Testis (tissue), 3 donors: ENCODE data around the gene STIM1. TPM values are rescaled to one million over a fixed set of nuclear protein-coding genes. Genes with fewer than 3 reads are reported as not detected.

ENCODE experiments used
- DNase-seq: peaks from one replicate; pipeline ENCODE4 v3.0.0-alpha.2; 2019
- H3K27ac ChIP-seq, 2 donors: fragments of 200-600 bp; sonication (generic); one replicate each; pipeline ENCODE4 v1.5.1; 2019
- H3K27me3 ChIP-seq: fragments of 200-600 bp; sonication (generic); one replicate; pipeline ENCODE4 v1.5.1; 2019
- H3K36me3 ChIP-seq: fragments of 200-600 bp; sonication (generic); one replicate; pipeline ENCODE4 v1.5.1; 2017; ENCODE audit warnings: low read depth; ENCODE audit errors: missing control alignments
- H3K4me1 ChIP-seq: fragments of 200-600 bp; sonication (generic); one replicate; pipeline ENCODE4 v1.5.1; 2019
- H3K4me3 ChIP-seq, 2 donors: fragments of 200-600 bp; sonication (generic); one replicate each; pipeline ENCODE4 v1.5.1; 2017 to 2019
- H3K9me3 ChIP-seq: fragments of 200-600 bp; sonication (generic); one replicate; pipeline ENCODE4 v1.5.1; 2017
- POLR2A ChIP-seq: fragments of 450-650 bp; IDR thresholded peaks from one replicate; pipeline ENCODE4 v1.6.1; 2017; ENCODE audit warnings: antibody characterized with exemption, mild to moderate bottlenecking, moderate library complexity
- WGBS, 2 donors: methylation state at CpG; one replicate each; pipeline ENCODE4 v1.1.5; 2018; 5-methylcytosine and 5-hydroxymethylcytosine counted together
- intact Hi-C: fragments of 100-400 bp; cut with DNase I; formaldehyde crosslinking; loops from one replicate; pipeline ENCODE4 v1.15.1; 2023; ENCODE audit warnings: low total_unique reads
- polyA plus RNA-seq: library from polyadenylated mRNA; stranded (reverse); fragments of 350-450 nt; fragmentation: Illumina TruSeq; extraction: RNeasy Lipid Tissue Mini Kit (QIAGEN cat#74804); gene quantifications from one replicate; pipeline ENCODE4 v1.2.3, GENCODE V29; 2014; ENCODE audit warnings: low read depth, low replicate concordance; ENCODE audit not compliant: insufficient read depth
- total RNA-seq, 2 donors: library from RNA; depleted of rRNA; stranded (reverse); fragments of >200 nt; gene quantifications; one replicate each; pipeline ENCODE4 v1.2.3, GENCODE V29; 2016
- TF ChIP-seq, protein P1 (sequence below), 3 experiments: fragments of 450-650 bp in 2 of 3; fragments of 200-600 bp in 1 of 3; sonication (generic) in 1 of 3; IDR thresholded peaks; one replicate each; pipeline ENCODE4 v1.5.1; 2016 to 2019; ENCODE audit warnings: antibody characterized with exemption in 3 of 3, mild to moderate bottlenecking in 2 of 3, moderate library complexity in 1 of 3

Gene STIM1
- total and polyA plus RNA-seq, 3 donors from 2014 or later: 78.2 to 95.5 (median 87.1) TPM

GRCh38 chr11:3817181-3817800 lies 38.2 kb upstream of the STIM1 start:
- Histone ChIP-seq H3K4me1 (peaks cover 5% of the 10 kb centered on the region), H3K27ac (no peak overlapping the region), H3K9me3 (no peaks in the 10 kb centered on the region), H3K27me3 (no peaks in the 10 kb centered on the region), H3K36me3 (no peaks in the 10 kb centered on the region), H3K4me3 (no peak overlapping the region)
- DNase-seq: no peak
- TF ChIP-seq, protein P1, sequence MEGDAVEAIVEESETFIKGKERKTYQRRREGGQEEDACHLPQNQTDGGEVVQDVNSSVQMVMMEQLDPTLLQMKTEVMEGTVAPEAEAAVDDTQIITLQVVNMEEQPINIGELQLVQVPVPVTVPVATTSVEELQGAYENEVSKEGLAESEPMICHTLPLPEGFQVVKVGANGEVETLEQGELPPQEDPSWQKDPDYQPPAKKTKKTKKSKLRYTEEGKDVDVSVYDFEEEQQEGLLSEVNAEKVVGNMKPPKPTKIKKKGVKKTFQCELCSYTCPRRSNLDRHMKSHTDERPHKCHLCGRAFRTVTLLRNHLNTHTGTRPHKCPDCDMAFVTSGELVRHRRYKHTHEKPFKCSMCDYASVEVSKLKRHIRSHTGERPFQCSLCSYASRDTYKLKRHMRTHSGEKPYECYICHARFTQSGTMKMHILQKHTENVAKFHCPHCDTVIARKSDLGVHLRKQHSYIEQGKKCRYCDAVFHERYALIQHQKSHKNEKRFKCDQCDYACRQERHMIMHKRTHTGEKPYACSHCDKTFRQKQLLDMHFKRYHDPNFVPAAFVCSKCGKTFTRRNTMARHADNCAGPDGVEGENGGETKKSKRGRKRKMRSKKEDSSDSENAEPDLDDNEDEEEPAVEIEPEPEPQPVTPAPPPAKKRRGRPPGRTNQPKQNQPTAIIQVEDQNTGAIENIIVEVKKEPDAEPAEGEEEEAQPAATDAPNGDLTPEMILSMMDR (IDR thresholded peaks at IDR 0.05): no peak
- TF ChIP-seq POLR2A: no peak
- intact Hi-C loops: no loop called here
- 76 to 79% methylated on average over 10 of the region's 10 CpGs for WGBS, 2 donors

- H3K27me3 ChIP-seq: no peaks in the 10 kb centered on the region
- H3K4me1 ChIP-seq: peaks cover 4% of the 10 kb centered on the region
- H3K9me3 ChIP-seq: no peaks in the 10 kb centered on the region
- DNase-seq: no peak
- no peak overlapping the region for H3K27ac ChIP-seq
- H3K36me3 ChIP-seq: no peaks in the 10 kb centered on the region
- intact Hi-C loops: no loop called here
- no peak overlapping the region for H3K4me3 ChIP-seq
- no peak for TF ChIP-seq POLR2A
- TF ChIP-seq, protein P1 (IDR thresholded peaks at IDR 0.05): no peak
- WGBS, 2 donors: 100% methylated on average over 2 of the region's 2 CpGs
Observed at GRCh38 chr11:3820971-3821370, 34.5 kb upstream of the STIM1 start.

GRCh38 chr11:3822312-3822711 lies 33.2 kb upstream of the STIM1 start:
- 97 to 99% methylated on average over 7 of the region's 7 CpGs for WGBS, 2 donors
- TF ChIP-seq, protein P1 (IDR thresholded peaks at IDR 0.05): no peak
- TF ChIP-seq POLR2A: no peak
- no peaks in the 10 kb centered on the region for H3K27me3 ChIP-seq
- intact Hi-C loops: no loop called here
- H3K4me1 ChIP-seq: no peaks in the 10 kb centered on the region
- no peak for DNase-seq
- H3K9me3 ChIP-seq: no peaks in the 10 kb centered on the region
- H3K27ac ChIP-seq: no peak overlapping the region
- H3K36me3 ChIP-seq: no peaks in the 10 kb centered on the region
- no peak overlapping the region for H3K4me3 ChIP-seq

DNA sequence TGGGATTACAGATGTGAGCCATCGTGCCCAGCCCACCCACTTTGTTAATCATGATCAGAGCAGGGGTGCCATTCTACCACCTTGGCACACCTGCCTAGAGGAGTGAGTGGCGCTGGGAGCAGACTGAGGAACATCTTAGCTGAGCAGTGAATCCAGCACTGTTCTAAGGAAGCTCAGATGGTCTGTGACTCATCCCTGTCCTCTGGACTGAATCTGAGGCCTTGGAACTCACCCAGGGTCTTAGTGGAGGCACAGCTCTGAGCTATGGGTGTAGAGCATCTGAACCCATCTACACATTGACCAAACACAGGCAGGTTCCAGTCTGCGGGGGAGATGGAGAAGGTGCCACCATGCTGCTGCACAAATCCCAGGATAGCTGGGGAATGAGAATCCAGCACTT lies 32.2 kb upstream of the STIM1 start:
- intact Hi-C loops: no loop called here
- 83 to 96% methylated on average over 3 of the region's 3 CpGs for WGBS, 2 donors
- Histone ChIP-seq H3K27ac (no peak overlapping the region), H3K4me1 (no peaks in the 10 kb centered on the region), H3K4me3 (no peak overlapping the region), H3K27me3 (no peaks in the 10 kb centered on the region), H3K36me3 (no peaks in the 10 kb centered on the region), H3K9me3 (no peaks in the 10 kb centered on the region)
- DNase-seq: no peak
- TF ChIP-seq POLR2A: no peak
- TF ChIP-seq, protein P1 (IDR thresholded peaks at IDR 0.05): no peak

- DNase-seq: no peak
- intact Hi-C loops: no loop called here
- Histone ChIP-seq H3K27me3 (no peaks in the 10 kb centered on the region), H3K27ac (no peak overlapping the region), H3K9me3 (no peaks in the 10 kb centered on the region), H3K36me3 (no peaks in the 10 kb centered on the region), H3K4me3 (no peak overlapping the region), H3K4me1 (no peaks in the 10 kb centered on the region)
- TF ChIP-seq POLR2A: no peak
- TF ChIP-seq, protein P1 (IDR thresholded peaks at IDR 0.05): no peak
- WGBS, 2 donors: 94 to 95% methylated on average over 30 of the region's 30 CpGs
Observed at GRCh38 chr11:3823762-3824506, 31.5 kb upstream of the STIM1 start.
